Activated T-helper 17 cell treated with anti-CD3 and anti-CD28 coated beads, Interleukin-2, amount 50 U/mL, for 72 hours (primary cell): Measurements from ENCODE around the gene TTC5. TPM values are rescaled to one million over a fixed set of nuclear protein-coding genes. Genes with fewer than 3 reads are reported as not detected.
"Not testable (repeated sequence)": the region's sequence is repeated elsewhere in the genome, so short reads cannot be mapped to it uniquely, and the experiment has no call there.

Source experiments
- ATAC-seq: fragments of 150-1000 bp; cut with Tn5 transposase; replicated peaks from 2 replicates; pipeline ENCODE4 v1.10.0; 2021; ENCODE audit warnings: mild to moderate bottlenecking, moderate library complexity
- H3K27ac Mint-ChIP-seq: one replicate; pipeline ENCODE4 v1.8.0; 2022; ENCODE audit warnings: mixed read lengths
- H3K27me3 Mint-ChIP-seq: one replicate; pipeline ENCODE4 v1.8.0; 2022; ENCODE audit warnings: mixed read lengths
- H3K36me3 Mint-ChIP-seq: one replicate; pipeline ENCODE4 v1.8.0; 2022; ENCODE audit warnings: low read depth, mild to moderate bottlenecking, mixed read lengths
- H3K4me1 Mint-ChIP-seq: one replicate; pipeline ENCODE4 v1.8.0; 2022; ENCODE audit warnings: mixed read lengths
- H3K4me3 Mint-ChIP-seq: one replicate; pipeline ENCODE4 v1.8.0; 2022; ENCODE audit warnings: mild to moderate bottlenecking, mixed read lengths
- H3K9me3 Mint-ChIP-seq: one replicate; pipeline ENCODE4 v1.8.0; 2022; ENCODE audit warnings: mixed read lengths
- total RNA-seq, 2 donors: library from RNA; stranded (reverse); gene quantifications; one replicate each; pipeline ENCODE4 v1.2.3, GENCODE V29; 2022

The TTC5 gene
- total RNA-seq, 2 donors from 2014 or later: 6.9 to 18.0 TPM

GRCh38 chr14:20264361-20264760 lies 41.4 kb downstream of the TTC5 start:
- not testable (repeated sequence) for H3K4me3 Mint-ChIP-seq, ATAC-seq

GRCh38 chr14:20262642-20263128 lies 43.1 kb downstream of the TTC5 start:
- no peak for ATAC-seq
- no peaks in the 10 kb centered on the region for H3K27me3 Mint-ChIP-seq
- no peaks in the 10 kb centered on the region for H3K9me3 Mint-ChIP-seq
- H3K4me3 Mint-ChIP-seq: no peak overlapping the region
- no peaks in the 10 kb centered on the region for H3K4me1 Mint-ChIP-seq
- H3K27ac Mint-ChIP-seq: no peak overlapping the region
- no peaks in the 10 kb centered on the region for H3K36me3 Mint-ChIP-seq

More at GRCh38 chr14:20264361-20264760, 41.4 kb downstream of the TTC5 start:
- H3K9me3 Mint-ChIP-seq, H3K27me3 Mint-ChIP-seq, H3K27ac Mint-ChIP-seq, H3K4me1 Mint-ChIP-seq, H3K36me3 Mint-ChIP-seq: not testable (repeated sequence)

GRCh38 chr14:20247646-20248246 lies 58.0 kb downstream of the TTC5 start:
- Mint-ChIP-seq H3K4me3 (no peak overlapping the region), H3K4me1 (no peaks in the 10 kb centered on the region), H3K36me3 (no peaks in the 10 kb centered on the region), H3K9me3 (peaks cover 5% of the 10 kb centered on the region), H3K27me3 (no peaks in the 10 kb centered on the region), H3K27ac (no peak overlapping the region)
- no peak for ATAC-seq

Other genes with a start within 250 kb of the TTC5 start
- gene OR4L1, start 245.9 kb downstream of the TTC5 start, total RNA-seq: not detected
- gene OR4K17, start 195.2 kb downstream of the TTC5 start, total RNA-seq: not detected
- not detected for gene OR4N5, start 167.1 kb downstream of the TTC5 start, total RNA-seq
- gene OR11G2, start 115.1 kb downstream of the TTC5 start, total RNA-seq: not detected
- gene OR11H6, start 82.2 kb downstream of the TTC5 start, total RNA-seq: not detected
- not detected for gene OR11H7, start 77.0 kb downstream of the TTC5 start, total RNA-seq
- gene OR11H4, start 66.7 kb downstream of the TTC5 start, total RNA-seq: not detected
- gene CCNB1IP1, start 27.3 kb upstream of the TTC5 start, total RNA-seq: 10 to 100 TPM; 53.5 to 93.4 TPM
- 10 to 100 TPM; 35.2 to 65.3 TPM for gene PARP2, start 37.7 kb upstream of the TTC5 start, total RNA-seq
- gene TEP1, start 107.5 kb upstream of the TTC5 start, total RNA-seq: 10 to 100 TPM; 36.6 to 86.1 TPM
- under 1 TPM; 0.04 to 0.11 TPM for gene KLHL33, start 130.2 kb upstream of the TTC5 start, total RNA-seq
- gene OSGEP, start 148.9 kb upstream of the TTC5 start, total RNA-seq: 10 to 100 TPM; 40.5 to 42.3 TPM
- gene APEX1, start 149.3 kb upstream of the TTC5 start, total RNA-seq: 100 to 1,000 TPM; 151 to 224 TPM
- gene PIP4P1, start 155.5 kb upstream of the TTC5 start, total RNA-seq: 10 to 100 TPM; 23.1 to 27.4 TPM
- gene PNP, start 163.5 kb upstream of the TTC5 start, total RNA-seq: 100 to 1,000 TPM; 135 to 231 TPM
- under 1 TPM in 1 of 2 donors, not detected in 1; 0.45 TPM for gene RNASE10, start 199.6 kb upstream of the TTC5 start, total RNA-seq